Keratinocyte (primary cell): ENCODE measurements around the gene OSBPL5. TPM values are rescaled to one million over a fixed set of nuclear protein-coding genes. Genes with fewer than 3 reads are reported as not detected.

Source experiments
- DNase-seq: peaks from one replicate; pipeline ENCODE4 v3.0.0-alpha.2; 2011; ENCODE audit warnings: low read depth, missing footprints, low spot score
- FAIRE-seq: peaks from 2 replicates; lab custom pipeline; 2011; peaks lifted over from hg19 to GRCh38; lab: Jason Lieb, UNC
- H2AFZ ChIP-seq: 2 replicates; pipeline ENCODE4 v1.6.0; 2012; ENCODE audit warnings: low read length, control low read depth, inconsistent platforms; ENCODE audit not compliant: control insufficient read depth
- H3K27ac ChIP-seq: 2 replicates; pipeline ENCODE4 v1.5.1; 2011; ENCODE audit warnings: low read length; ENCODE audit not compliant: control insufficient read depth, insufficient read depth
- H3K27me3 ChIP-seq: 3 replicates; pipeline ENCODE4 v1.6.0; 2011; ENCODE audit warnings: low read length; ENCODE audit not compliant: control insufficient read depth, insufficient read depth; ENCODE audit errors: extremely low read depth
- H3K36me3 ChIP-seq, 2 experiments: 2 replicates in 1 of 2; 3 replicates in 1 of 2; pipeline ENCODE4 v1.5.1; 2011; ENCODE audit warnings: low read length in 2 of 2, mild to moderate bottlenecking in 1 of 2; ENCODE audit not compliant: control insufficient read depth in 2 of 2, insufficient read depth in 2 of 2; ENCODE audit errors: extremely low read depth in 1 of 2
- H3K4me1 ChIP-seq: 3 replicates; pipeline ENCODE4 v1.5.1; 2011; ENCODE audit warnings: low read length; ENCODE audit not compliant: control insufficient read depth, insufficient read depth; ENCODE audit errors: extremely low read depth
- H3K4me2 ChIP-seq: 3 replicates; pipeline ENCODE4 v1.6.0; 2011; ENCODE audit warnings: low read depth, low read length; ENCODE audit not compliant: control insufficient read depth, insufficient read depth; ENCODE audit errors: extremely low read depth
- H3K4me3 ChIP-seq, 3 experiments: fragments of 200-600 bp in 1 of 3; sonication (generic) in 1 of 3; 2 replicates in 2 of 3; 3 replicates in 1 of 3; pipeline ENCODE4 v1.5.1; 2011 to 2016; ENCODE audit warnings: low read length in 3 of 3, mild to moderate bottlenecking in 3 of 3, control low read depth in 2 of 3, inconsistent platforms in 1 of 3, low read depth in 1 of 3, mixed read lengths in 1 of 3, mixed run types in 1 of 3, moderate library complexity in 1 of 3; ENCODE audit not compliant: control insufficient read depth in 2 of 3, insufficient read depth in 2 of 3; ENCODE audit errors: extremely low read depth in 1 of 3
- H3K79me2 ChIP-seq: 2 replicates; pipeline ENCODE4 v1.6.0; 2012; ENCODE audit warnings: low read length; ENCODE audit not compliant: control insufficient read depth, insufficient read depth
- H3K9ac ChIP-seq: 3 replicates; pipeline ENCODE4 v1.6.0; 2011; ENCODE audit warnings: low read length; ENCODE audit not compliant: control insufficient read depth, insufficient read depth; ENCODE audit errors: extremely low read depth
- H3K9me1 ChIP-seq: 3 replicates; pipeline ENCODE4 v1.6.0; 2011; ENCODE audit warnings: low read length; ENCODE audit not compliant: control insufficient read depth, insufficient read depth; ENCODE audit errors: extremely low read depth
- H3K9me3 ChIP-seq: 2 replicates; pipeline ENCODE4 v1.5.1; 2012; ENCODE audit warnings: low read depth, low read length; ENCODE audit not compliant: control insufficient read depth
- H4K20me1 ChIP-seq: 3 replicates; pipeline ENCODE4 v1.6.0; 2011; ENCODE audit warnings: low read length; ENCODE audit not compliant: control insufficient read depth, insufficient read depth; ENCODE audit errors: extremely low read depth
- CTCF ChIP-seq, 3 experiments: IDR thresholded peaks in 1 of 3; conservative IDR thresholded peaks in 1 of 3; optimal IDR thresholded peaks in 1 of 3; 2 replicates in 2 of 3; 3 replicates in 1 of 3; pipeline versions ENCODE3 to v1.5.1; 2011; ENCODE audit warnings: low read length in 3 of 3, mild to moderate bottlenecking in 3 of 3, moderate library complexity in 2 of 3, control low read depth in 1 of 3, inconsistent platforms in 1 of 3; ENCODE audit not compliant: insufficient read depth in 2 of 3; ENCODE audit errors: extremely low read depth in 1 of 3
- EZH2 ChIP-seq: IDR thresholded peaks from one replicate; pipeline ENCODE4 v1.6.1; 2012; ENCODE audit warnings: inconsistent platforms, mild to moderate bottlenecking, low read length, moderate library complexity
- dilution Hi-C: fragments of 300-500 bp; cut with MboI; formaldehyde crosslinking; loops from one replicate; pipeline ENCODE4 v1.7.0; 2020; ENCODE audit warnings: low sequenced_read_pairs; ENCODE audit not compliant: extremely low pct_ligation_motif_present
- polyA plus RNA-seq, 5 experiments: library from polyadenylated mRNA; depleted of rRNA in 3 of 5; stranded (reverse) in 3 of 5; stranded (forward) in 1 of 5; unstranded in 1 of 5; fragments of >200 nt; gene quantifications; 1 replicate in 1 of 5; 2 replicates in 3 of 5; 3 replicates in 1 of 5; pipeline versions ENCODE4 v1.2.1 to v1.2.3, GENCODE V29; 2011 to 2012; ENCODE audit warnings: missing spikeins in 2 of 5, low read depth in 1 of 5, low replicate concordance in 1 of 5

OSBPL5 gene
- polyA plus RNA-seq, 1 donor (not counting 4 experiments of a cell fraction or from before 2014, with no cell fraction given) = 3.0 TPM

DNA sequence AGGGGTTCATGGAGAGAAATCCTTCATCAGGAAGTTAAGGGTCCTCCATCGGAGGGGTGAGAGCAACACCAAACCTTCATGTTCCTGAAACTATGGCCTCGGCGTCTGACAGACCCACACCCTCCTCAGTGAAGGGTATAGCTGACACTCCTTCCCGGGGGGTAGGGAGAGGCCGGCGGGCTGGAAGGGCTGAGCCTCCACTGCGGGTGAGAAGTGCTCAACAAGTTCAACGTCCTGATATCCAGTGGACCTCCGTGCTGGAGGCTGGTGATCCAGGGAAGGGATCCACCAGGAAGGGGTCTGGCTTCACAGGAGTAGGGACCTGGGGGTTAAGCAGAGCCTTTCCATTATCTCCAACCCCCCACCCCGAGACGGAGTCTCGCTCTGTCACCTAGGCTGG is 120.2 kb downstream of the OSBPL5 start:
- TF ChIP-seq EZH2 = no peak
- Histone ChIP-seq H3K9ac (no peak overlapping the region), H3K27me3 (no peaks in the 10 kb centered on the region), H3K36me3 (peaks cover 24 to 59% of the 10 kb centered on the region in 2 experiments), H3K79me2 (peaks cover 68% of the 10 kb centered on the region), H3K4me1 (peaks cover 9% of the 10 kb centered on the region), H3K9me3 (no peaks in the 10 kb centered on the region), H3K9me1 (peaks cover 9% of the 10 kb centered on the region), H4K20me1 (peaks cover 51% of the 10 kb centered on the region), H3K4me2 (no peak overlapping the region), H2AFZ (no peak overlapping the region), H3K27ac (no peak overlapping the region), H3K4me3 (no peak overlapping the region)
- DNase-seq (no peak), FAIRE-seq (no peak)
- dilution Hi-C loops = no loop called here

- DNase-seq = no peak
- Histone ChIP-seq H3K9me3 (no peaks in the 10 kb centered on the region), H3K9me1 (peaks cover 6% of the 10 kb centered on the region), H3K36me3 (peaks cover 27 to 59% of the 10 kb centered on the region in 2 experiments), H3K4me2 (no peak overlapping the region), H3K9ac (no peak overlapping the region), H4K20me1 (peaks cover 46% of the 10 kb centered on the region), H3K4me3 (no peak overlapping the region), H3K79me2 (peaks cover 60% of the 10 kb centered on the region), H3K27me3 (no peaks in the 10 kb centered on the region), H3K4me1 (peaks cover under 1% of the 10 kb centered on the region), H3K27ac (no peak overlapping the region), H2AFZ (no peak overlapping the region)
- dilution Hi-C loops = no loop called here
- no peak for FAIRE-seq
- TF ChIP-seq EZH2 (no peak), CTCF (optimal IDR thresholded peaks at IDR 0.05 in 1 of 3, IDR thresholded peaks at IDR 0.05 in 1 of 3, conservative IDR thresholded peaks at IDR 0.05 in 1 of 3; ENCODE audit: extremely low read depth in 1 of 3, insufficient read depth in 2 of 3, low read length in 3 of 3) (no peak)
These were observed 121.1 kb downstream of the OSBPL5 start for GRCh38 chr11:3044004-3044403.

GRCh38 chr11:3043315-3043871 is 121.7 kb downstream of the OSBPL5 start:
- no peaks in the 10 kb centered on the region for H3K9me3 ChIP-seq
- no peak overlapping the region for H3K27ac ChIP-seq
- no peaks in the 10 kb centered on the region for H3K27me3 ChIP-seq
- H3K4me2 ChIP-seq = no peak overlapping the region
- H4K20me1 ChIP-seq = peaks cover 44% of the 10 kb centered on the region
- H3K4me3 ChIP-seq = no peak overlapping the region
- H3K36me3 ChIP-seq = peaks cover 30 to 65% of the 10 kb centered on the region in 2 experiments
- no peak overlapping the region for H3K9ac ChIP-seq
- H3K4me1 ChIP-seq = peaks cover 2% of the 10 kb centered on the region
- TF ChIP-seq CTCF (optimal IDR thresholded peaks at IDR 0.05 in 1 of 3, IDR thresholded peaks at IDR 0.05 in 1 of 3, conservative IDR thresholded peaks at IDR 0.05 in 1 of 3; ENCODE audit: extremely low read depth in 1 of 3, insufficient read depth in 2 of 3, low read length in 3 of 3) (no peak), EZH2 (no peak)
- peaks cover 55% of the 10 kb centered on the region for H3K79me2 ChIP-seq
- DNase-seq = no peak
- peaks cover 6% of the 10 kb centered on the region for H3K9me1 ChIP-seq
- no peak for FAIRE-seq
- H2AFZ ChIP-seq = no peak overlapping the region
- dilution Hi-C loops = no loop called here
